OCI-LY3 (cell line): ENCODE data around the gene SLC34A1.

Experiments
- H2AFZ ChIP-seq: fragments of 200-600, 300-600 bp; shearing (Covaris generic); 2 replicates; pipeline ENCODE4 v1.6.0; 2014; ENCODE audit warnings: antibody characterized with exemption, low read depth, low read length
- H3K27ac ChIP-seq: fragments of 200-600, 300-600 bp; sonication (generic); 2 replicates; pipeline ENCODE4 v1.5.1; 2014; ENCODE audit warnings: mild to moderate bottlenecking, low read length, moderate library complexity, mixed read lengths
- H3K27me3 ChIP-seq: fragments of 200-600, 300-600 bp; sonication (generic); 2 replicates; pipeline ENCODE4 v1.6.1; 2014; ENCODE audit warnings: low read depth, low read length, mixed read lengths
- H3K36me3 ChIP-seq: fragments of 200-600, 300-600 bp; sonication (generic); replicated peaks from 2 replicates; pipeline ENCODE3; 2014; ENCODE audit warnings: low read depth, low read length, mixed read lengths
- H3K4me1 ChIP-seq: fragments of 300-600, 200-600 bp; sonication (generic); 2 replicates; pipeline ENCODE4 v1.6.1; 2014; ENCODE audit warnings: low read length, mixed read lengths
- H3K4me2 ChIP-seq: fragments of 200-600, 300-600 bp; sonication (generic); 2 replicates; pipeline ENCODE4 v1.6.1; 2014; ENCODE audit warnings: low read length, mixed read lengths
- H3K4me3 ChIP-seq: fragments of 300-600, 200-600 bp; sonication (generic); 2 replicates; pipeline ENCODE4 v1.5.1; 2014; ENCODE audit warnings: antibody characterized with exemption, mild to moderate bottlenecking, low read length, moderate library complexity
- H3K79me2 ChIP-seq: fragments of 300-600, 200-600 bp; shearing (Covaris generic); 2 replicates; pipeline ENCODE4 v1.6.1; 2014; ENCODE audit warnings: mild to moderate bottlenecking, low read length, mixed read lengths
- H3K9ac ChIP-seq: fragments of 300-600, 200-600 bp; shearing (Covaris generic); 2 replicates; pipeline ENCODE4 v1.6.0; 2014; ENCODE audit warnings: mild to moderate bottlenecking, low read length, moderate library complexity
- H3K9me3 ChIP-seq: fragments of 200-600, 300-600 bp; shearing (Covaris generic); 2 replicates; pipeline ENCODE4 v1.6.1; 2014; ENCODE audit warnings: low read length, mixed read lengths; ENCODE audit not compliant: insufficient read depth
- H4K20me1 ChIP-seq: fragments of 200-600, 300-600 bp; sonication (generic); 2 replicates; pipeline ENCODE4 v1.6.1; 2016; ENCODE audit warnings: low read length, mixed read lengths; ENCODE audit not compliant: insufficient read depth
- EZH2phosphoT487 ChIP-seq: fragments of 200-600 bp; shearing (Covaris generic); IDR thresholded peaks from 2 replicates; pipeline ENCODE4 v1.6.1; 2018; ENCODE audit warnings: antibody characterized with exemption, mixed run types, low read depth
- TF ChIP-seq, protein P1 (sequence below): fragments of 200-600, 300-600 bp; sonication (generic); IDR thresholded peaks from 2 replicates; pipeline ENCODE4 v1.5.1; 2014; ENCODE audit warnings: antibody characterized with exemption, low read length, low read depth

The SLC34A1 gene

DNA sequence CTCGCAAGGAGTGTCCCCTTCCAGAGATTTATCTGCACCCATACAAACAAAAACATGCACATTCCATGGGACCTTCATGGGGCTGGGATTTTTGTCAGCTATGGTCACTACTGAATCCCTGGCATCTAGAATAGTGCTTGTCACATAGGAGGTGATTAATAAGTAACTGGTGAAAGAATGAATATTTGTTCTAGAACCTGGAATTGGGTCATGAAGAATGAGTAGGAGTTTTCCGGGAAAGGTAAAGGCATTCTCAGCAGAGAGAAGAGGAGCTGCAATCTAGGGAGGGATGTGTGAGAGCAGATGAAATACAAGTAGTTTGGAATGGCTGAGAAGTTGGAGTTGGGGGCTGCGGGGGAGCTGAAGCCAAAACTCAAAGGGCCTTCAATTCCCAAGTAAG lies 30.0 kb upstream of the SLC34A1 start:
- no peak overlapping the region for H2AFZ ChIP-seq
- no peaks in the 10 kb centered on the region for H3K9me3 ChIP-seq
- no peaks in the 10 kb centered on the region for H3K27me3 ChIP-seq
- TF ChIP-seq, protein P1, sequence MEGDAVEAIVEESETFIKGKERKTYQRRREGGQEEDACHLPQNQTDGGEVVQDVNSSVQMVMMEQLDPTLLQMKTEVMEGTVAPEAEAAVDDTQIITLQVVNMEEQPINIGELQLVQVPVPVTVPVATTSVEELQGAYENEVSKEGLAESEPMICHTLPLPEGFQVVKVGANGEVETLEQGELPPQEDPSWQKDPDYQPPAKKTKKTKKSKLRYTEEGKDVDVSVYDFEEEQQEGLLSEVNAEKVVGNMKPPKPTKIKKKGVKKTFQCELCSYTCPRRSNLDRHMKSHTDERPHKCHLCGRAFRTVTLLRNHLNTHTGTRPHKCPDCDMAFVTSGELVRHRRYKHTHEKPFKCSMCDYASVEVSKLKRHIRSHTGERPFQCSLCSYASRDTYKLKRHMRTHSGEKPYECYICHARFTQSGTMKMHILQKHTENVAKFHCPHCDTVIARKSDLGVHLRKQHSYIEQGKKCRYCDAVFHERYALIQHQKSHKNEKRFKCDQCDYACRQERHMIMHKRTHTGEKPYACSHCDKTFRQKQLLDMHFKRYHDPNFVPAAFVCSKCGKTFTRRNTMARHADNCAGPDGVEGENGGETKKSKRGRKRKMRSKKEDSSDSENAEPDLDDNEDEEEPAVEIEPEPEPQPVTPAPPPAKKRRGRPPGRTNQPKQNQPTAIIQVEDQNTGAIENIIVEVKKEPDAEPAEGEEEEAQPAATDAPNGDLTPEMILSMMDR, result no peak
- no peak for TF ChIP-seq EZH2phosphoT487
- no peaks in the 10 kb centered on the region for H4K20me1 ChIP-seq
- no peak overlapping the region for H3K4me2 ChIP-seq
- H3K4me3 ChIP-seq, result no peak overlapping the region
- no peak overlapping the region for H3K9ac ChIP-seq
- H3K79me2 ChIP-seq, result peaks cover 30% of the 10 kb centered on the region
- H3K36me3 ChIP-seq, result no peaks in the 10 kb centered on the region
- peaks cover 40% of the 10 kb centered on the region for H3K4me1 ChIP-seq
- no peak overlapping the region for H3K27ac ChIP-seq

- Histone ChIP-seq H3K79me2 (peaks cover 26% of the 10 kb centered on the region), H2AFZ (no peak overlapping the region), H3K4me1 (peaks cover 35% of the 10 kb centered on the region), H3K9ac (no peak overlapping the region), H3K27ac (no peak overlapping the region), H3K4me3 (no peak overlapping the region), H3K36me3 (no peaks in the 10 kb centered on the region), H3K27me3 (no peaks in the 10 kb centered on the region), H4K20me1 (no peaks in the 10 kb centered on the region), H3K9me3 (no peaks in the 10 kb centered on the region), H3K4me2 (no peak overlapping the region)
- TF ChIP-seq, protein P1, result no peak
- TF ChIP-seq EZH2phosphoT487, result no peak
Measured at GRCh38 chr5:177354711-177355110, 29.5 kb upstream of the SLC34A1 start.

DNA sequence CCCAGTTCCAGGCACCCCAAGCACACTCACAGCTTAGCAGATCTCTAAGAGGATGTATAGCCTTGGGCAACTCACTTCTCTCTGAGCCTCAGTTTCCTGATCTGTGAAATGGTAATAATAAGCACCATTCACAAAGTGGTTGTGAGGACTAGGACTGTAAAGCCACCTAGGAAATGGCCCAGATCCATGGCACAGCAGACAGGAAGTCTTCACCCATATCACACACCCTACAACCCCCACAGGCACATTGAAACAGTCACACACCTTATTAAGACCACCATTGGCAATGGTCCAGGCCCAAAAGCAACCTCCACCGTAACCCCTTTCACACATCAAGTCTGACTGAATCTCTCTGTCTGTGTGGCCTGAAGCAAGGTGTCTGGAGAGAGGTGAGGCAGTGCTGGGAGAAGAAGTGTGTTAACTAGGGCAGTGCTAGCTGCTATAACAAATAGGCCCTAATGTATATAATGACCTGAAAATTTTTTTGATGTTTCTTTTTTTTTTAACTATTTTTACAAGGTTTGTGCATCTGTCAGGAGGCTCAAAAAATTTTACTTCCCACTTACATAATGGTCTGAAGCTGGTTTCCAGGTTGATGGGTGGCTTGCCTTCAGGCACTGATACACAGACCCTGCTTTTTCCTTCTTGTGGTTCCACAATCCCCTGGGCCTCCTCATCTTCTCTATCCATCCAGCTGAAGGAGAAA lies 28.9 kb upstream of the SLC34A1 start:
- TF ChIP-seq, protein P1, result no peak
- TF ChIP-seq EZH2phosphoT487, result no peak
- Histone ChIP-seq H3K36me3 (no peaks in the 10 kb centered on the region), H3K4me3 (no peak overlapping the region), H4K20me1 (no peaks in the 10 kb centered on the region), H3K79me2 (peaks cover 20% of the 10 kb centered on the region), H3K4me1 (peaks cover 29% of the 10 kb centered on the region), H3K9ac (no peak overlapping the region), H3K27ac (no peak overlapping the region), H3K9me3 (no peaks in the 10 kb centered on the region), H3K27me3 (no peaks in the 10 kb centered on the region), H2AFZ (no peak overlapping the region), H3K4me2 (no peak overlapping the region)

DNA sequence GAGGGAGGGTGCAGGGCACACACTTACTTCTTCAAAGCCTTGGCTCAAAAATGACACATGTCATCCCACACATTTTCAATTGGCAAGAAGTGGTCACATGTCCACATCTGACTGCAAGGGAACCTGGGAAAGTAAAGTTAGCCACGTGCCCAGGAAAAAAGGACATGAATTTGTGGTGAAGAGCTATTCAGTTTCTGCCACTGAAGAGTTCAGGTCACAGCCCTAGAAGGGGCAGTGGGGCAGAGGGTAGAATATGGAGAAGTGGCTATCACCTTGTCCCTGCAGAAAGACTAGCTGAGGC lies 28.4 kb upstream of the SLC34A1 start:
- H2AFZ ChIP-seq, result no peak overlapping the region
- H3K4me1 ChIP-seq, result peaks cover 25% of the 10 kb centered on the region
- no peak overlapping the region for H3K9ac ChIP-seq
- H3K9me3 ChIP-seq, result no peaks in the 10 kb centered on the region
- H3K4me2 ChIP-seq, result no peak overlapping the region
- TF ChIP-seq, protein P1, result no peak
- TF ChIP-seq EZH2phosphoT487, result no peak
- H3K27ac ChIP-seq, result no peak overlapping the region
- no peaks in the 10 kb centered on the region for H3K27me3 ChIP-seq
- H3K79me2 ChIP-seq, result peaks cover 15% of the 10 kb centered on the region
- H4K20me1 ChIP-seq, result no peaks in the 10 kb centered on the region
- H3K36me3 ChIP-seq, result no peaks in the 10 kb centered on the region
- no peak overlapping the region for H3K4me3 ChIP-seq
